ENCODE data around the gene GAL3ST3. TPM values are rescaled to one million over a fixed set of nuclear protein-coding genes. Genes with fewer than 3 reads are reported as not detected.

Gene GAL3ST3
- total RNA-seq, 1 donor from 2014 or later = 0.61 TPM

DNA sequence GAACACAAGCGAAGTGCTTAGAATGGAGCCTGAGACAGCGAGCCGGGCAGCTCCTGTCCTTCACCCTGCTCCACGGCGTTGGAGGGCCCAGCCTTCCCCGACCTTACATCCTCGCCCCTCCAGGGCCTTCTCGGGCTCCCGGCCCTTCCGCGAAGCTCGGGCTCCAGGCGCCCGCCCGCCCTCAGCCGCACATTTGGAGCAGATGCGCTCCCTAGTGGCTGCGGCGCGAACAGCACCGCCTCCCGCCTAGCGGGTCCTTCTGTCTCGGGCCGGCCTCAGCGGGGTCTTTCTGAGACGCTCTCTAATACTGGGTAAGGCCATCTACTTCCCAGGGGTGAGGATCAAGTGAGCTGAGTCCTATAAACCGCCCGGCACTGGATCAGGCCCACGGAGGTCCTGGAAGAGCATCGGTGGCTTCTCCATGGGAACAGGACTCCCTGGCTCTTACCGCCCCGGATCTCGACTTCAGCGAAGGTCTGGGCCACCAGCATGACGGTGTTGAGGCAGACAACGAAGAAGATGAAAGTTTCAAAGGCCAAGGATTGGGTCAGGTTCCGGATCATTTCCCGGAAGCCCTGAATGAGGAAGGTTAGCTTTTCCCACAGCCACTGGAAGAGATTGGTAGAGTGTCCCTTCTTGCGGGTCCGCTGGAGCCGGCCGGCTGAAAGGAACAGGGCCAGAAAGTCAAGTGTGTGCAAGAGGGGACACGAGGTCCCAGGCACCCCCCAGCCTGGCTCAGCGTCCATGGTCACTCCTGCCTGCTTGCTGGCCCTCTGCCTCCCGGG, 26.4 kb downstream of the GAL3ST3 start:
- peak overlapping the region; percentile 82 for H2AFZ ChIP-seq (ENCODE audit: low read depth, low read length)
- no peak for TF ChIP-seq EZH2 (IDR thresholded peaks at IDR 0.05; ENCODE audit: insufficient read depth, low read length)
- TF ChIP-seq, protein P1, sequence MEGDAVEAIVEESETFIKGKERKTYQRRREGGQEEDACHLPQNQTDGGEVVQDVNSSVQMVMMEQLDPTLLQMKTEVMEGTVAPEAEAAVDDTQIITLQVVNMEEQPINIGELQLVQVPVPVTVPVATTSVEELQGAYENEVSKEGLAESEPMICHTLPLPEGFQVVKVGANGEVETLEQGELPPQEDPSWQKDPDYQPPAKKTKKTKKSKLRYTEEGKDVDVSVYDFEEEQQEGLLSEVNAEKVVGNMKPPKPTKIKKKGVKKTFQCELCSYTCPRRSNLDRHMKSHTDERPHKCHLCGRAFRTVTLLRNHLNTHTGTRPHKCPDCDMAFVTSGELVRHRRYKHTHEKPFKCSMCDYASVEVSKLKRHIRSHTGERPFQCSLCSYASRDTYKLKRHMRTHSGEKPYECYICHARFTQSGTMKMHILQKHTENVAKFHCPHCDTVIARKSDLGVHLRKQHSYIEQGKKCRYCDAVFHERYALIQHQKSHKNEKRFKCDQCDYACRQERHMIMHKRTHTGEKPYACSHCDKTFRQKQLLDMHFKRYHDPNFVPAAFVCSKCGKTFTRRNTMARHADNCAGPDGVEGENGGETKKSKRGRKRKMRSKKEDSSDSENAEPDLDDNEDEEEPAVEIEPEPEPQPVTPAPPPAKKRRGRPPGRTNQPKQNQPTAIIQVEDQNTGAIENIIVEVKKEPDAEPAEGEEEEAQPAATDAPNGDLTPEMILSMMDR (IDR thresholded peaks at IDR 0.05; ENCODE audit: insufficient read depth, low read depth, low read length) = peak; percentile 70
- no peaks in the 10 kb centered on the region for H4K20me1 ChIP-seq (ENCODE audit: insufficient read depth, low read length)
- no peak overlapping the region for H3K4me3 ChIP-seq (ENCODE audit: insufficient read depth, low read depth, low read length)
- H3K4me1 ChIP-seq (ENCODE audit: insufficient read depth, low read length) = peaks cover 13% of the 10 kb centered on the region
- H3K4me3 Mint-ChIP-seq (ENCODE audit: unreplicated experiment) = peak overlapping the region; percentile 54
- no peaks in the 10 kb centered on the region for H3K36me3 Mint-ChIP-seq (ENCODE audit: low read depth, unreplicated experiment)
- peaks cover 13% of the 10 kb centered on the region for H3K27me3 Mint-ChIP-seq (ENCODE audit: low read depth, unreplicated experiment)
- no peak overlapping the region for H3K27ac ChIP-seq (ENCODE audit: low read depth, low read length)
- H3K9ac ChIP-seq (ENCODE audit: low read length) = no peak overlapping the region
- no peak for DNase-seq (ENCODE audit: low read depth)
- peaks cover 3% of the 10 kb centered on the region for H3K4me1 Mint-ChIP-seq (ENCODE audit: low read depth, unreplicated experiment)
- no peak for FAIRE-seq
- H3K27me3 ChIP-seq (ENCODE audit: insufficient read depth, low read length) = no peaks in the 10 kb centered on the region
- no peak overlapping the region for H3K27ac Mint-ChIP-seq (ENCODE audit: unreplicated experiment)
- no peaks in the 10 kb centered on the region for H3K79me2 ChIP-seq (ENCODE audit: insufficient read depth, low read length)
- no peaks in the 10 kb centered on the region for H3K9me3 ChIP-seq (ENCODE audit: insufficient read depth, low read depth, low read length)
- peaks cover 2% of the 10 kb centered on the region for H3K9me3 Mint-ChIP-seq (ENCODE audit: unreplicated experiment)
- peak overlapping the region; percentile 51 for H3K4me2 ChIP-seq (ENCODE audit: low read length)
- H3K36me3 ChIP-seq (ENCODE audit: insufficient read depth, low read length) = no peaks in the 10 kb centered on the region

DNA sequence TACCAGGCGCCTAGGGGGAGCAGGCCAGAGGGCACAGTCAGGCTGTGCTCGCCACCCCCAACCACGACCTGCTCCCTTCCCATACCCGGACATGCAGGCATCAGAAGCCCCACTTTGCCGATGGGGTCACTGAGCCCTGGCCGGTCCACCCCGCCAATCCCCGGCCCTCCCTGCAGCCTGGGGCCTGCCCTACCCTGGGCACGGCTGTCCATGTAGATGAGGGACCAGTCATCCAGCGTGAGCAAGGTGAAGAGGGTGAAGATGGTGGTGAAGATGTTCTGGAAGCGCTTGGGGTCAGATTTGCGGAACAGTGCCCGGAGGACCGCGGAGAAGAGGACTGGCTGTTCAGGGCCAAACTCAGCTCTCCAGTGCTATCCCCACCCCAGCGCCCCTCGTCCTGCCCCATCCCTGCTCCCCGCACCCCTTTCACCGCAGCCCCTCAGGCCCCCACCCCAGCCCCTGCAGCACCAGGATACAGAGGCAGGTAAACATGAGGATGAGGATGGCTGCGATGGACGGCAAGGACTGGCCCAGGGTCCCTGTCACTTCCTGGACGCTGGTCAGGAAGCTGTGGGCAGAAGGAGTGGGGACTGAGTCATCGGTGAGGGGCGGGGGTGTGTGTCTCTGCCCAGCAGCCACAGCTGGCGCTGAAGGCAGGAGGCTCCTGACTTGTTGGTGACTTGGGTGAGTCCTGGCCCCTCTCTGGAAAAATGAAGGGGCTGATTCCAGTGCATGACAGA, 28.2 kb downstream of the GAL3ST3 start:
- H3K27me3 ChIP-seq (ENCODE audit: insufficient read depth, low read length) = no peaks in the 10 kb centered on the region
- peaks cover 3% of the 10 kb centered on the region for H3K4me1 Mint-ChIP-seq (ENCODE audit: low read depth, unreplicated experiment)
- no peak overlapping the region for H2AFZ ChIP-seq (ENCODE audit: low read depth, low read length)
- H3K4me2 ChIP-seq (ENCODE audit: low read length) = peak overlapping the region; percentile 67
- H3K36me3 ChIP-seq (ENCODE audit: insufficient read depth, low read length) = no peaks in the 10 kb centered on the region
- H3K27me3 Mint-ChIP-seq (ENCODE audit: low read depth, unreplicated experiment) = peaks cover 12% of the 10 kb centered on the region
- H3K4me3 ChIP-seq (ENCODE audit: insufficient read depth, low read depth, low read length) = no peak overlapping the region
- H3K4me3 Mint-ChIP-seq (ENCODE audit: unreplicated experiment) = no peak overlapping the region
- H3K27ac Mint-ChIP-seq (ENCODE audit: unreplicated experiment) = peak overlapping the region; percentile 34
- peak; percentile 68 for DNase-seq (ENCODE audit: low read depth)
- no peaks in the 10 kb centered on the region for H3K9me3 Mint-ChIP-seq (ENCODE audit: unreplicated experiment)
- TF ChIP-seq, protein P1 (IDR thresholded peaks at IDR 0.05; ENCODE audit: insufficient read depth, low read depth, low read length) = no peak
- TF ChIP-seq EZH2 (IDR thresholded peaks at IDR 0.05; ENCODE audit: insufficient read depth, low read length) = no peak
- H3K9ac ChIP-seq (ENCODE audit: low read length) = no peak overlapping the region
- H3K4me1 ChIP-seq (ENCODE audit: insufficient read depth, low read length) = peaks cover 17% of the 10 kb centered on the region
- H3K36me3 Mint-ChIP-seq (ENCODE audit: low read depth, unreplicated experiment) = no peaks in the 10 kb centered on the region
- no peaks in the 10 kb centered on the region for H3K9me3 ChIP-seq (ENCODE audit: insufficient read depth, low read depth, low read length)
- FAIRE-seq = peak; percentile 49
- H3K27ac ChIP-seq (ENCODE audit: low read depth, low read length) = no peak overlapping the region
- no peaks in the 10 kb centered on the region for H4K20me1 ChIP-seq (ENCODE audit: insufficient read depth, low read length)
- H3K79me2 ChIP-seq (ENCODE audit: insufficient read depth, low read length) = no peaks in the 10 kb centered on the region
